Measurements from ENCODE around the gene CETN3. TPM values are rescaled to one million over a fixed set of nuclear protein-coding genes. Genes with fewer than 3 reads are reported as not detected.

CETN3 gene
- polyA plus RNA-seq, 1 experiment: 2.2 TPM

GRCh38 chr5:90434116-90434714, 24.7 kb upstream of the CETN3 start:
- ChIA-PET POLR2A (no interaction called here), CTCF (interaction anchor here (0.6 to 1.9 kb wide), 3 partner anchors 12 to 1709 kb away, joined by 3 to 7 read pairs (median 3); no protein-coding TSS in a partner anchor)
- no peaks in the 10 kb centered on the region for H3K27me3 ChIP-seq (ENCODE audit: control insufficient read depth, insufficient read depth, low read length)
- H3K4me3 ChIP-seq (ENCODE audit: low read depth, low read length): no peak overlapping the region
- DNase-seq (ENCODE audit: low read depth): no peak
- no peaks in the 10 kb centered on the region for H3K36me3 ChIP-seq (ENCODE audit: control insufficient read depth, insufficient read depth, low read length)
- TF ChIP-seq, protein P1, sequence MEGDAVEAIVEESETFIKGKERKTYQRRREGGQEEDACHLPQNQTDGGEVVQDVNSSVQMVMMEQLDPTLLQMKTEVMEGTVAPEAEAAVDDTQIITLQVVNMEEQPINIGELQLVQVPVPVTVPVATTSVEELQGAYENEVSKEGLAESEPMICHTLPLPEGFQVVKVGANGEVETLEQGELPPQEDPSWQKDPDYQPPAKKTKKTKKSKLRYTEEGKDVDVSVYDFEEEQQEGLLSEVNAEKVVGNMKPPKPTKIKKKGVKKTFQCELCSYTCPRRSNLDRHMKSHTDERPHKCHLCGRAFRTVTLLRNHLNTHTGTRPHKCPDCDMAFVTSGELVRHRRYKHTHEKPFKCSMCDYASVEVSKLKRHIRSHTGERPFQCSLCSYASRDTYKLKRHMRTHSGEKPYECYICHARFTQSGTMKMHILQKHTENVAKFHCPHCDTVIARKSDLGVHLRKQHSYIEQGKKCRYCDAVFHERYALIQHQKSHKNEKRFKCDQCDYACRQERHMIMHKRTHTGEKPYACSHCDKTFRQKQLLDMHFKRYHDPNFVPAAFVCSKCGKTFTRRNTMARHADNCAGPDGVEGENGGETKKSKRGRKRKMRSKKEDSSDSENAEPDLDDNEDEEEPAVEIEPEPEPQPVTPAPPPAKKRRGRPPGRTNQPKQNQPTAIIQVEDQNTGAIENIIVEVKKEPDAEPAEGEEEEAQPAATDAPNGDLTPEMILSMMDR (IDR thresholded peaks at IDR 0.05; ENCODE audit: insufficient read depth, low read depth, low read length): peak; percentile 74

GRCh38 chr5:90424245-90424644, 14.7 kb upstream of the CETN3 start:
- CTCF ChIA-PET: no interaction called here
- TF ChIP-seq, protein P1 (IDR thresholded peaks at IDR 0.05; ENCODE audit: insufficient read depth, low read depth, low read length): no peak
- DNase-seq (ENCODE audit: low read depth): no peak

DNA sequence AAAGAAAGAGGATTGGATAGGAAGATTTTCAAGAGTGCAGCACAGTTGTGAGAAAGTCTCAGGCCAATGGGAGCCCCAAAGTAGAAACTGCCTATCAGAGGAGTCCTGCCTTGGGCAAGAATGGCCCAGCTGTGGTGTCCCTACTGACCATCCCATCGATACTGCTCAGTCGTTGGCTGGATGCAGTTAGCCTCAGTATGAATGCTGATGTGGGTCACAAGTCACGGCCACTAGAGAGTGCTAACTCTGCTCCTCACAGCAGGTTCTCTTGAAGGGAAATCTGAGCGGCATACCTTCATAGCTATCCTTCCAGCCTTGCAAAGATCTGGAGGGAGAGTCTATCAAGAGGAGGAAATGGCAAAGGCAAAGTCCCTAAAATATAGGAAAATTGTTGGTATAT, 11.6 kb upstream of the CETN3 start:
- no peak overlapping the region for H3K4me3 ChIP-seq (ENCODE audit: low read depth, low read length)
- CTCF ChIA-PET: interaction anchor here (1.2 kb wide), 1 partner anchor 18 kb away, joined by 3 read pairs; no protein-coding TSS in a partner anchor
- no peaks in the 10 kb centered on the region for H3K27me3 ChIP-seq (ENCODE audit: control insufficient read depth, insufficient read depth, low read length)
- no peaks in the 10 kb centered on the region for H3K36me3 ChIP-seq (ENCODE audit: control insufficient read depth, insufficient read depth, low read length)
- POLR2A ChIA-PET: no interaction called here
- TF ChIP-seq, protein P1 (IDR thresholded peaks at IDR 0.05; ENCODE audit: insufficient read depth, low read depth, low read length): 0 out of 2 replicates have a peak, but pooled peaks have one; percentile 14
- DNase-seq (ENCODE audit: low read depth): no peak

More at GRCh38 chr5:90424245-90424644, 14.7 kb upstream of the CETN3 start:
- POLR2A ChIA-PET: no interaction called here
- Histone ChIP-seq H3K27me3 (ENCODE audit: control insufficient read depth, insufficient read depth, low read length) (0 out of 2 replicates have a peak, but pooled peaks cover 2% of the 10 kb centered on the region), H3K36me3 (ENCODE audit: control insufficient read depth, insufficient read depth, low read length) (no peaks in the 10 kb centered on the region), H3K4me3 (ENCODE audit: low read depth, low read length) (no peak overlapping the region)

DNA sequence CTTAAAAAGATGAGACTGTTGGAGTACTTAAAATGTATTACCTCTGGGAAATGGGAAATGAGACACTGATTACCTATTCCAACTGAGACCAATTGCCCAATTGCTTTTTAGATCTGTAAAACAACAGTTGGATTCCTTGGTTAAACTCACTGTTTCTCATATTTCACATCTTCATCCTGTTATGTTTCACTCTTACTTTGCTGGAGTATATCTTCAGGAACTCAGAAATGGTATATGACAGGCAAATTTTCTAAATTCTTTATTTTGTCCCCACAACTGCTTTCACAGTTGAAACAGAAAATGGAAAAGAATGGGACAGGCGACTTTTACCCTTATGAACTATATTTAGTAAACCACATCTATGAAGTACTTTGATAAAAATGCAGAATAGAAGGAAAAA, 8.7 kb upstream of the CETN3 start:
- TF ChIP-seq, protein P1 (IDR thresholded peaks at IDR 0.05; ENCODE audit: insufficient read depth, low read depth, low read length): no peak
- DNase-seq (ENCODE audit: low read depth): no peak
- no peaks in the 10 kb centered on the region for H3K36me3 ChIP-seq (ENCODE audit: control insufficient read depth, insufficient read depth, low read length)
- H3K27me3 ChIP-seq (ENCODE audit: control insufficient read depth, insufficient read depth, low read length): no peaks in the 10 kb centered on the region
- H3K4me3 ChIP-seq (ENCODE audit: low read depth, low read length): no peak overlapping the region
- ChIA-PET CTCF (interaction anchor here (0.7 kb wide), 1 partner anchor 1248 kb away, joined by 3 read pairs; no protein-coding TSS in a partner anchor), POLR2A (no interaction called here)

GRCh38 chr5:90410178-90410762, 714 bp upstream of the CETN3 start:
- POLR2A ChIA-PET: interaction anchor here (0.6 kb wide), 2 partner anchors 37 to 56 kb away, joined by 4 to 8 read pairs; no protein-coding TSS in a partner anchor
- H3K27me3 ChIP-seq (ENCODE audit: control insufficient read depth, insufficient read depth, low read length): no peaks in the 10 kb centered on the region
- TF ChIP-seq, protein P1 (IDR thresholded peaks at IDR 0.05; ENCODE audit: insufficient read depth, low read depth, low read length): no peak
- no peaks in the 10 kb centered on the region for H3K36me3 ChIP-seq (ENCODE audit: control insufficient read depth, insufficient read depth, low read length)
- no peak for DNase-seq (ENCODE audit: low read depth)
- peak overlapping the region; percentile 48 for H3K4me3 ChIP-seq (ENCODE audit: low read depth, low read length)
- CTCF ChIA-PET: interaction anchor here (0.8 to 1.9 kb wide), 2 partner anchors 20 to 65 kb away, joined by 3 to 5 read pairs; partner anchors contain the start of genes MBLAC2 and POLR3G
